ENCODE measurements around the gene GIN1.
"Not testable (repeated sequence)": the region's sequence is repeated elsewhere in the genome, so short reads cannot be mapped to it uniquely, and the experiment has no call there.

GIN1 gene
- total RNA-seq = 5.6 to 9.7 (median 7.6) reads per million in 3 donors

- H3K9me3 ChIP-seq (ENCODE audit: control insufficient read depth, low read length) = no peaks in the 10 kb centered on the region
- H3K27me3 ChIP-seq (replicated peaks; ENCODE audit: control insufficient read depth, insufficient read depth, low read length, poor library complexity, severe bottlenecking) = no peaks in the 10 kb centered on the region
- peak within 1 kb of the TSS; percentile 92 for H3K27ac ChIP-seq (ENCODE audit: insufficient read depth, low read length, poor library complexity, severe bottlenecking)
- DNase-seq = peak; percentile 90 to 97 (median 94)
- H3K4me1 ChIP-seq (ENCODE audit: control insufficient read depth, insufficient read depth, low read length, poor library complexity, severe bottlenecking) = peaks cover 13% of the 10 kb centered on the region
- H3K36me3 ChIP-seq (ENCODE audit: control insufficient read depth, insufficient read depth, low read length) = no peaks in the 10 kb centered on the region
- peak within 1 kb of the TSS; percentile 79 for H3K4me3 ChIP-seq (ENCODE audit: insufficient read depth, low read depth, low read length, poor library complexity, severe bottlenecking)
These were observed at the start of gene GIN1, which contains the start of gene PPIP5K2 for GRCh38 chr5:103119765-103120606. Gene GIN1, minus strand, starts transcription at chr5:103120138. Its CDS starts 11,431 bp downstream, at chr5:103108707. Gene PPIP5K2, plus strand, starts transcription at chr5:103120301. Its CDS starts 9,289 bp downstream, at chr5:103129590.

- Histone ChIP-seq H3K36me3 (ENCODE audit: control insufficient read depth, insufficient read depth, low read length) (peaks cover 15% of the 10 kb centered on the region), H3K27me3 (replicated peaks; ENCODE audit: control insufficient read depth, insufficient read depth, low read length, poor library complexity, severe bottlenecking) (no peaks in the 10 kb centered on the region), H3K4me3 (ENCODE audit: insufficient read depth, low read depth, low read length, poor library complexity, severe bottlenecking) (no peak overlapping the region), H3K4me1 (ENCODE audit: control insufficient read depth, insufficient read depth, low read length, poor library complexity, severe bottlenecking) (no peaks in the 10 kb centered on the region), H3K9me3 (ENCODE audit: control insufficient read depth, low read length) (no peaks in the 10 kb centered on the region), H3K27ac (ENCODE audit: insufficient read depth, low read length, poor library complexity, severe bottlenecking) (no peak overlapping the region)
- DNase-seq = no peak
These were observed 46.8 kb upstream of the GIN1 start for GRCh38 chr5:103166706-103167105.

GRCh38 chr5:103151156-103151555, 31.2 kb upstream of the GIN1 start:
- peaks cover 21% of the 10 kb centered on the region for H3K36me3 ChIP-seq (ENCODE audit: control insufficient read depth, insufficient read depth, low read length)
- no peak overlapping the region for H3K4me3 ChIP-seq (ENCODE audit: insufficient read depth, low read depth, low read length, poor library complexity, severe bottlenecking)
- H3K27ac ChIP-seq (ENCODE audit: insufficient read depth, low read length, poor library complexity, severe bottlenecking) = no peak overlapping the region
- H3K9me3 ChIP-seq (ENCODE audit: control insufficient read depth, low read length) = no peaks in the 10 kb centered on the region
- no peaks in the 10 kb centered on the region for H3K27me3 ChIP-seq (replicated peaks; ENCODE audit: control insufficient read depth, insufficient read depth, low read length, poor library complexity, severe bottlenecking)
- no peak for DNase-seq
- H3K4me1 ChIP-seq (ENCODE audit: control insufficient read depth, insufficient read depth, low read length, poor library complexity, severe bottlenecking) = no peaks in the 10 kb centered on the region

- Histone ChIP-seq H3K36me3 (ENCODE audit: control insufficient read depth, insufficient read depth, low read length) (peaks cover 11% of the 10 kb centered on the region), H3K9me3 (ENCODE audit: control insufficient read depth, low read length) (no peaks in the 10 kb centered on the region), H3K4me1 (ENCODE audit: control insufficient read depth, insufficient read depth, low read length, poor library complexity, severe bottlenecking) (no peaks in the 10 kb centered on the region), H3K27ac (ENCODE audit: insufficient read depth, low read length, poor library complexity, severe bottlenecking) (no peak overlapping the region), H3K27me3 (replicated peaks; ENCODE audit: control insufficient read depth, insufficient read depth, low read length, poor library complexity, severe bottlenecking) (no peaks in the 10 kb centered on the region), H3K4me3 (ENCODE audit: insufficient read depth, low read depth, low read length, poor library complexity, severe bottlenecking) (no peak overlapping the region)
- DNase-seq = no peak
These were observed 28.3 kb upstream of the GIN1 start for GRCh38 chr5:103148213-103148612.

DNA sequence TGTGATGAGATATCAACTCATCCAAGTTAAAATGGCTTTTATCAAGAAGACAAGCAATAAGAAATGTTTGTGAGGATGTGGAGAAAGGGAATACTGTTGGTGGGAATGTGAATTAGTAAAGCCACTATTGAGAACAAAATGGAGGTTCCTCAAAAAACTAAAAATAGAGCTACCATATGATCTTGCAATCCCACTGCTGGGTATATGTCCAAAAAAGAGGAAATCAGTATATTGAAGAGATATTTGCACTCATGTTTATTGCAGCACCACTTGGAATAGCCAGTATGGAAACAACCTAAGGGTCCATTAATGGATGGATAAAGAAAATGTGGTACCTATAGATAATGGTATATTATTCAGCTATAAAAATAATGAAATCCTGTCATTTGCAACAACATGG, 25.3 kb upstream of the GIN1 start:
- no peak for DNase-seq
- no peaks in the 10 kb centered on the region for H3K27me3 ChIP-seq (replicated peaks; ENCODE audit: control insufficient read depth, insufficient read depth, low read length, poor library complexity, severe bottlenecking)
- no peak overlapping the region for H3K27ac ChIP-seq (ENCODE audit: insufficient read depth, low read length, poor library complexity, severe bottlenecking)
- H3K4me1 ChIP-seq (ENCODE audit: control insufficient read depth, insufficient read depth, low read length, poor library complexity, severe bottlenecking) = no peaks in the 10 kb centered on the region
- peaks cover under 1% of the 10 kb centered on the region for H3K36me3 ChIP-seq (ENCODE audit: control insufficient read depth, insufficient read depth, low read length)
- H3K9me3 ChIP-seq (ENCODE audit: control insufficient read depth, low read length) = no peaks in the 10 kb centered on the region
- H3K4me3 ChIP-seq (ENCODE audit: insufficient read depth, low read depth, low read length, poor library complexity, severe bottlenecking) = no peak overlapping the region

DNA sequence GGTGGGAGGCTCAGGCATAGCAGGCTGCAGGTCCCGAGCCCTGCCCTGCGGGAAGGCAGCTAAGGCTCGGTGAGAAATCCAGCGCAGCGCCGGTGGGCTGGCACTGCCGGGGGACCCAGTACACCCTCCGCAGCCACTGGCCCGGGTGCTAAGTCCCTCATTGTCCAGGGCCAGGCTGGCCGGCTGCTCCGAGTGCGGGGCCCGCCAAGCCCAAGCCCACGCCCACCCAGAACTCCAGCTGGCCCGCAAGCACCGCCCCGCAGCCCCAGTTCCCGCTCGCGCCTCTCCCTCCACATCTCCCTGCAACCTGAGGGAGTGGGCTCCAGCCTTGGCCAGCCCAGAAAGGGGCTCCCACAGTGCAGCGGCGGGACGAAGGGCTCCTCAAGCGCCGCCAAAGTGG, 22.2 kb upstream of the GIN1 start:
- not testable (repeated sequence) for H3K9me3 ChIP-seq (ENCODE audit: control insufficient read depth, low read length); H3K4me3 ChIP-seq (ENCODE audit: insufficient read depth, low read depth, low read length, poor library complexity, severe bottlenecking); H3K36me3 ChIP-seq (ENCODE audit: control insufficient read depth, insufficient read depth, low read length); H3K27ac ChIP-seq (ENCODE audit: insufficient read depth, low read length, poor library complexity, severe bottlenecking); DNase-seq; H3K4me1 ChIP-seq (ENCODE audit: control insufficient read depth, insufficient read depth, low read length, poor library complexity, severe bottlenecking); H3K27me3 ChIP-seq (replicated peaks; ENCODE audit: control insufficient read depth, insufficient read depth, low read length, poor library complexity, severe bottlenecking)

DNA sequence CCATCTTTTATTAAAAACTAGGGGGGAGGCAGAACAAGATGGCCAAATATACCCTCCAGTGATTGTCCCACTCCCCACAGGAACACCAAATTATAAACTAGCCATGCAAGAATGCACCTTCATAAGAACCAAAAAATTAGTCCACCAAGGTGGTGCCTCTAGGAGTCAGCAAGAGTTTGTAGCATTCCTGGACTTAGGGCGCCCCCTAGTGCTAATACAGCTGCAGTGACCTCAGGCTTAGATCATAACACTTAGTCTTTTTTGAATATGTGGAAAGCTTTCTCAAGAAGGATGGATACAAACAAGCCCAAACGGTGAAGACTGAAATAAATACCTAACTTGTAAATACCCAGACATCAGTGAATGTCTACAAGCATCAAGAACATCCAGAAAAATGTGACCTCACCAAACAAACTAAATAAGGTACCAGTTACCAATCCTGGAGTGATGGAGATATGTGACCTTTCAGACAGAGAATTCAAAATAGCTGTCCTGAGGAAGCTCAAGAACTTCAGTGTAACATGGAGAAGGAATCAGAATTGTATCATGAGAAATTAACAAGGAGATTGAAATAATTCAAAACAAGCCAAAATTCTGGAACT, 19.4 kb upstream of the GIN1 start:
- peak; percentile 57 to 73 (median 61) for DNase-seq
- no peak overlapping the region for H3K4me3 ChIP-seq (ENCODE audit: insufficient read depth, low read depth, low read length, poor library complexity, severe bottlenecking)
- peaks cover 15% of the 10 kb centered on the region for H3K36me3 ChIP-seq (ENCODE audit: control insufficient read depth, insufficient read depth, low read length)
- H3K27ac ChIP-seq (ENCODE audit: insufficient read depth, low read length, poor library complexity, severe bottlenecking) = no peak overlapping the region
- H3K27me3 ChIP-seq (replicated peaks; ENCODE audit: control insufficient read depth, insufficient read depth, low read length, poor library complexity, severe bottlenecking) = no peaks in the 10 kb centered on the region
- H3K4me1 ChIP-seq (ENCODE audit: control insufficient read depth, insufficient read depth, low read length, poor library complexity, severe bottlenecking) = no peaks in the 10 kb centered on the region
- H3K9me3 ChIP-seq (ENCODE audit: control insufficient read depth, low read length) = no peaks in the 10 kb centered on the region

DNA sequence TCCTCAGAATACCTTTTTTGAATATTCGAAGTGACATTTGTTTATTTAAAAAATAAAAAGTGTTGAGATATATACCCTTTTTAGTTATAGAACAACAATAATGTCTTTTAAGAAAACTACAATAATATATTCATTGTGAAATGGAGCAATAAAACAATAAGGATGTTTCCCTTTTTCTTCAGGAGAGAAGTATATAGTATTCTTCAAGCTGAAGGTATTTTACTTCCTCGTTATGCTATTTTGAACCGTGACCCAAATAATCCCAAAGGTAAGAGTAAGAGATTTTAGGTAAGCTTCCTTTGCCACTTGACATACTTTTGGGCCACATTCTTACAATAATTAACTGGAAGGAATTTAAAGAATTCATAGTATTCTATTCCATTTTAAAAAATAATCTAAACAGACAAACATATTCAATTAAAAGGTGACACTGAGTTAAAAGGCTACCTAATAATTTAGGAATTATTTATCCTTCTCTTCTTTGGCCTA, 18.3 kb upstream of the GIN1 start:
- H3K27me3 ChIP-seq (replicated peaks; ENCODE audit: control insufficient read depth, insufficient read depth, low read length, poor library complexity, severe bottlenecking) = no peaks in the 10 kb centered on the region
- no peak overlapping the region for H3K4me3 ChIP-seq (ENCODE audit: insufficient read depth, low read depth, low read length, poor library complexity, severe bottlenecking)
- no peak for DNase-seq
- H3K36me3 ChIP-seq (ENCODE audit: control insufficient read depth, insufficient read depth, low read length) = peaks cover 15% of the 10 kb centered on the region
- H3K27ac ChIP-seq (ENCODE audit: insufficient read depth, low read length, poor library complexity, severe bottlenecking) = no peak overlapping the region
- H3K9me3 ChIP-seq (ENCODE audit: control insufficient read depth, low read length) = no peaks in the 10 kb centered on the region
- H3K4me1 ChIP-seq (ENCODE audit: control insufficient read depth, insufficient read depth, low read length, poor library complexity, severe bottlenecking) = no peaks in the 10 kb centered on the region

DNA sequence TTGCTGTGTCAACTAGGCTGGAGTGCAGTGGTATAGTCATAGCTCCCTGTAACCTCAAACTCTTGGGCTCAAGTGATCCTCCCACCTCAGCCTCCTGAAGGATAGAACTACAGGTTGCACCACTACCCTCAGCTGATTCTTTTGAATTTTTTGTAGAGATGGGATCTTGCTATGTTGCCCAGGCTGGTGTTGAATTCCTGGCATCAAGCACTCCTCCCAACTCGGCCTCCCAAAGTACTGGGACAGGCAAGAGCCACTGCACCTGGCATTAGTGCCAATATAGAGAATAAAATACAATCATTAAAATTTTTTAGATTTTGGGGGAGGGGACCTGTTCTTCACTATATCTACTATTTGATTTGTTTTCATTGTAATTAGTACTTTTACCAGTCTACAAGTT, 15.5 kb upstream of the GIN1 start:
- H3K4me1 ChIP-seq (ENCODE audit: control insufficient read depth, insufficient read depth, low read length, poor library complexity, severe bottlenecking) = no peaks in the 10 kb centered on the region
- no peak overlapping the region for H3K4me3 ChIP-seq (ENCODE audit: insufficient read depth, low read depth, low read length, poor library complexity, severe bottlenecking)
- no peaks in the 10 kb centered on the region for H3K27me3 ChIP-seq (replicated peaks; ENCODE audit: control insufficient read depth, insufficient read depth, low read length, poor library complexity, severe bottlenecking)
- H3K9me3 ChIP-seq (ENCODE audit: control insufficient read depth, low read length) = no peaks in the 10 kb centered on the region
- H3K27ac ChIP-seq (ENCODE audit: insufficient read depth, low read length, poor library complexity, severe bottlenecking) = no peak overlapping the region
- peaks cover 20% of the 10 kb centered on the region for H3K36me3 ChIP-seq (ENCODE audit: control insufficient read depth, insufficient read depth, low read length)
- DNase-seq = no peak

DNA sequence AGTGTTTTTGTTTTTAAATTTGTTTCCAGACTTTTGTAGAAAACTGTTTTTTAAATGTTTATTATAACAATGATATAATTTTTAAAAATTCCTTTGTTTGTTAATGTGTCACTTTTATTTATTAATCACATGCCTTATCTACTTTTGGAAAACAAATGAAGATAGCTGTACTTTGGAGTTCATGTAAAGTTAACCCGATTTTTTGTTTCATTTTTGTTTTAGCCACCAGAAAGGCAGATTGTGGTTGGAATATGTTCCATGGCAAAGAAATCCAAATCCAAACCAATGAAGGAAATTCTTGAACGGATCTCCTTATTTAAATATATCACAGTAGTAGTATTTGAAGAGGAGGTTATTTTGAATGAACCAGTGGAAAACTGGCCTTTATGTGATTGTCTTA, 13.3 kb upstream of the GIN1 start:
- H3K27ac ChIP-seq (ENCODE audit: insufficient read depth, low read length, poor library complexity, severe bottlenecking) = no peak overlapping the region
- no peaks in the 10 kb centered on the region for H3K4me1 ChIP-seq (ENCODE audit: control insufficient read depth, insufficient read depth, low read length, poor library complexity, severe bottlenecking)
- no peak for DNase-seq
- no peaks in the 10 kb centered on the region for H3K27me3 ChIP-seq (replicated peaks; ENCODE audit: control insufficient read depth, insufficient read depth, low read length, poor library complexity, severe bottlenecking)
- H3K36me3 ChIP-seq (ENCODE audit: control insufficient read depth, insufficient read depth, low read length) = peaks cover 15% of the 10 kb centered on the region
- no peaks in the 10 kb centered on the region for H3K9me3 ChIP-seq (ENCODE audit: control insufficient read depth, low read length)
- no peak overlapping the region for H3K4me3 ChIP-seq (ENCODE audit: insufficient read depth, low read depth, low read length, poor library complexity, severe bottlenecking)
